H9 (cell line): Measurements from ENCODE around the gene CRAT. TPM values are rescaled to one million over a fixed set of nuclear protein-coding genes. Genes with fewer than 3 reads are reported as not detected.

Source experiments
- DNase-seq: peaks from one replicate; pipeline ENCODE4 v3.0.0-alpha.2; 2017
- H2AFZ ChIP-seq: one replicate; pipeline ENCODE4 v1.6.1; 2013; ENCODE audit warnings: mild to moderate bottlenecking, low read length, control low read depth, moderate library complexity
- H2AK5ac ChIP-seq: 2 replicates; pipeline ENCODE4 v1.6.1; 2013; ENCODE audit warnings: low read length, control low read depth, mixed read lengths; ENCODE audit not compliant: insufficient read length
- H2BK120ac ChIP-seq: one replicate; pipeline ENCODE4 v1.6.1; 2013; ENCODE audit warnings: low read depth, mild to moderate bottlenecking, low read length, control low read depth, inconsistent platforms; ENCODE audit not compliant: poor library complexity, severe bottlenecking
- H2BK12ac ChIP-seq: 2 replicates; pipeline ENCODE4 v1.6.1; 2013; ENCODE audit warnings: low read length, control low read depth, mixed read lengths, low read depth; ENCODE audit not compliant: insufficient read length
- H2BK15ac ChIP-seq: 2 replicates; pipeline ENCODE4 v1.6.1; 2013; ENCODE audit warnings: low read depth, low read length, control low read depth
- H2BK20ac ChIP-seq: one replicate; pipeline ENCODE4 v1.6.1; 2013; ENCODE audit warnings: low read depth, mild to moderate bottlenecking, low read length, control low read depth, inconsistent platforms; ENCODE audit not compliant: poor library complexity, severe bottlenecking
- H2BK5ac ChIP-seq: 2 replicates; pipeline ENCODE4 v1.6.1; 2013; ENCODE audit warnings: low read length, control low read depth, mixed read lengths; ENCODE audit not compliant: insufficient read length
- H3K14ac ChIP-seq: 2 replicates; pipeline ENCODE4 v1.6.1; 2013; ENCODE audit warnings: low read length, control low read depth; ENCODE audit not compliant: insufficient read depth
- H3K18ac ChIP-seq: 2 replicates; pipeline ENCODE4 v1.6.1; 2013; ENCODE audit warnings: low read depth, mild to moderate bottlenecking, mixed read lengths, low read length, control low read depth; ENCODE audit not compliant: insufficient read length
- H3K23ac ChIP-seq: 2 replicates; pipeline ENCODE4 v1.6.1; 2013; ENCODE audit warnings: low read length, control low read depth, mixed read lengths, low read depth; ENCODE audit not compliant: insufficient read length
- H3K23me2 ChIP-seq: 2 replicates; pipeline ENCODE4 v1.6.1; 2013; ENCODE audit warnings: low read depth, mild to moderate bottlenecking, mixed read lengths, low read length, control low read depth; ENCODE audit not compliant: insufficient read length, poor library complexity, severe bottlenecking
- H3K27ac ChIP-seq: 2 replicates; pipeline ENCODE4 v1.5.1; 2013; ENCODE audit warnings: low read length, control low read depth, mixed read lengths, low read depth; ENCODE audit not compliant: insufficient read length
- H3K27me3 ChIP-seq: 2 replicates; pipeline ENCODE4 v1.6.1; 2013; ENCODE audit warnings: low read length, control low read depth, inconsistent platforms; ENCODE audit not compliant: insufficient read depth
- H3K4ac ChIP-seq: 2 replicates; pipeline ENCODE4 v1.6.1; 2013; ENCODE audit warnings: low read depth, mild to moderate bottlenecking, control low read depth, inconsistent platforms, low read length, moderate library complexity
- H3K4me1 ChIP-seq: 2 replicates; pipeline ENCODE4 v1.6.1; 2013; ENCODE audit warnings: low read length, control low read depth, inconsistent platforms; ENCODE audit not compliant: insufficient read depth
- H3K4me2 ChIP-seq: 2 replicates; pipeline ENCODE4 v1.6.1; 2013; ENCODE audit warnings: low read length, control low read depth, mixed read lengths; ENCODE audit not compliant: insufficient read length, insufficient read depth
- H3K56ac ChIP-seq: 2 replicates; pipeline ENCODE4 v1.6.1; 2013; ENCODE audit warnings: low read depth, mild to moderate bottlenecking, mixed read lengths, low read length, control low read depth; ENCODE audit not compliant: insufficient read length
- H3K79me1 ChIP-seq: 2 replicates; pipeline ENCODE4 v1.6.1; 2013; ENCODE audit warnings: low read depth, mild to moderate bottlenecking, moderate library complexity, low read length, control low read depth, inconsistent platforms; ENCODE audit not compliant: insufficient read depth, poor library complexity, severe bottlenecking
- H3K79me2 ChIP-seq: 2 replicates; pipeline ENCODE4 v1.6.1; 2013; ENCODE audit warnings: low read length, control low read depth, inconsistent platforms; ENCODE audit not compliant: insufficient read depth
- H3K9ac ChIP-seq: 2 replicates; pipeline ENCODE4 v1.6.1; 2013; ENCODE audit warnings: low read length, control low read depth, mixed read lengths; ENCODE audit not compliant: insufficient read length; ENCODE audit errors: extremely low read depth
- H3K9me3 ChIP-seq: one replicate; pipeline ENCODE4 v1.6.1; 2013; ENCODE audit warnings: low read depth, low read length, inconsistent platforms; ENCODE audit not compliant: control insufficient read depth
- H3T11ph ChIP-seq: one replicate; pipeline ENCODE4 v1.6.1; 2013; ENCODE audit warnings: mild to moderate bottlenecking, low read length, control low read depth, inconsistent platforms
- H4K20me1 ChIP-seq: one replicate; pipeline ENCODE4 v1.6.1; 2013; ENCODE audit not compliant: control insufficient read depth, insufficient read length, insufficient read depth
- H4K5ac ChIP-seq: 2 replicates; pipeline ENCODE4 v1.6.1; 2013; ENCODE audit warnings: low read depth, mild to moderate bottlenecking, mixed read lengths, low read length, control low read depth; ENCODE audit not compliant: insufficient read length
- H4K8ac ChIP-seq: replicated peaks from 2 replicates; pipeline ENCODE4 v1.6.1; 2013; ENCODE audit warnings: low read length, control low read depth, mixed read lengths, low read depth; ENCODE audit not compliant: insufficient read length
- H4K91ac ChIP-seq: 2 replicates; pipeline ENCODE4 v1.6.1; 2013; ENCODE audit warnings: low read depth, mild to moderate bottlenecking, moderate library complexity, mixed read lengths, low read length, control low read depth; ENCODE audit not compliant: insufficient read length
- H3K27ac Mint-ChIP-seq, 3 experiments: 2 replicates in 2 of 3; 3 replicates in 1 of 3; pipeline ENCODE4 v1.8.0; 2020 to 2021; ENCODE audit warnings: mixed read lengths in 3 of 3, mild to moderate bottlenecking in 1 of 3, moderate library complexity in 1 of 3
- H3K27me3 Mint-ChIP-seq: 2 replicates; pipeline ENCODE4 v1.8.0; 2021; ENCODE audit warnings: low read depth, mild to moderate bottlenecking, moderate library complexity, mixed read lengths
- H3K36me3 Mint-ChIP-seq, 3 experiments: 2 replicates in 2 of 3; 3 replicates in 1 of 3; pipeline ENCODE4 v1.8.0; 2020 to 2021; ENCODE audit warnings: low read depth in 3 of 3, mixed read lengths in 3 of 3; ENCODE audit not compliant: insufficient read depth in 1 of 3
- H3K4me1 Mint-ChIP-seq, 2 experiments: 2 replicates each; pipeline ENCODE4 v1.8.0; 2020; ENCODE audit warnings: mixed read lengths in 2 of 2
- H3K4me3 Mint-ChIP-seq, 2 experiments: 2 replicates in 1 of 2; 3 replicates in 1 of 2; pipeline ENCODE4 v1.8.0; 2020 to 2021; ENCODE audit warnings: mild to moderate bottlenecking in 2 of 2, mixed read lengths in 2 of 2, moderate library complexity in 1 of 2
- H3K9me3 Mint-ChIP-seq, 2 experiments: 2 replicates in 1 of 2; 3 replicates in 1 of 2; pipeline ENCODE4 v1.8.0; 2020; ENCODE audit warnings: mild to moderate bottlenecking in 2 of 2, mixed read lengths in 2 of 2, moderate library complexity in 1 of 2
- CTCF ChIP-seq: fragments of 200-600 bp; sonication (generic); conservative IDR thresholded peaks from 3 replicates; pipeline ENCODE4 v1.8.0; 2021; ENCODE audit warnings: antibody characterized with exemption, mild to moderate bottlenecking
- WGBS: extraction: QIAGEN DNeasy Blood & Tissue Kit; methylation state at CpG from one replicate; pipeline ENCODE4 v1.1.7; 2013; ENCODE audit warnings: missing lambda C conversion rate, low lambda C conversion rate, mixed read lengths; ENCODE audit not compliant: insufficient read length; ENCODE audit errors: extremely low coverage; 5-methylcytosine and 5-hydroxymethylcytosine counted together
- total RNA-seq: library from RNA; stranded (reverse); gene quantifications from 2 replicates; pipeline ENCODE4 v1.2.1, GENCODE V29; 2021

CRAT gene
- total RNA-seq, 1 experiment from 2014 or later: 15.0 TPM

- Histone ChIP-seq H3K79me1 (no peaks in the 10 kb centered on the region), H3K23me2 (no peaks in the 10 kb centered on the region), H2BK5ac (no peak overlapping the region), H2AFZ (no peak overlapping the region), H4K91ac (no peak overlapping the region), H2BK20ac (no peak overlapping the region), H3K14ac (no peak overlapping the region), H3K56ac (no peak overlapping the region), H3T11ph (no peak overlapping the region), H2AK5ac (no peak overlapping the region), H3K4me2 (no peak overlapping the region), H4K8ac (no peak overlapping the region), H3K18ac (no peak overlapping the region), H3K79me2 (no peaks in the 10 kb centered on the region), H3K4me1 (no peaks in the 10 kb centered on the region), H3K27me3 (no peaks in the 10 kb centered on the region), H3K4ac (no peak overlapping the region), H4K5ac (no peak overlapping the region), H3K23ac (no peak overlapping the region), H2BK120ac (no peak overlapping the region), H2BK15ac (no peak overlapping the region), H3K27ac (no peak overlapping the region), H3K9me3 (no peaks in the 10 kb centered on the region), H3K9ac (no peak overlapping the region), H2BK12ac (no peak overlapping the region), H4K20me1 (no peaks in the 10 kb centered on the region)
- no peaks in the 10 kb centered on the region for H3K4me1 Mint-ChIP-seq
- H3K27me3 Mint-ChIP-seq: no peaks in the 10 kb centered on the region; the same call in 1 of the 2 replicates
- WGBS: no CpG with 5 or more reads among the region's 21 CpGs
- H3K9me3 Mint-ChIP-seq: no peaks in the 10 kb centered on the region
- no peak overlapping the region for H3K4me3 Mint-ChIP-seq
- H3K27ac Mint-ChIP-seq: no peak overlapping the region
- TF ChIP-seq CTCF: no peak
- H3K36me3 Mint-ChIP-seq: peaks cover 13 to 50% (median 39%) of the 10 kb centered on the region in 3 experiments; a peak in 6 of 7 replicates
- no peak for DNase-seq
Measured at GRCh38 chr9:129058965-129059795, 51.4 kb downstream of the CRAT start.
